Measurements from ENCODE around the gene HNRNPM. TPM values are rescaled to one million over a fixed set of nuclear protein-coding genes. Genes with fewer than 3 reads are reported as not detected.

HNRNPM gene
- polyA plus RNA-seq, 3 donors = 352 to 459 (median 415) TPM

DNA sequence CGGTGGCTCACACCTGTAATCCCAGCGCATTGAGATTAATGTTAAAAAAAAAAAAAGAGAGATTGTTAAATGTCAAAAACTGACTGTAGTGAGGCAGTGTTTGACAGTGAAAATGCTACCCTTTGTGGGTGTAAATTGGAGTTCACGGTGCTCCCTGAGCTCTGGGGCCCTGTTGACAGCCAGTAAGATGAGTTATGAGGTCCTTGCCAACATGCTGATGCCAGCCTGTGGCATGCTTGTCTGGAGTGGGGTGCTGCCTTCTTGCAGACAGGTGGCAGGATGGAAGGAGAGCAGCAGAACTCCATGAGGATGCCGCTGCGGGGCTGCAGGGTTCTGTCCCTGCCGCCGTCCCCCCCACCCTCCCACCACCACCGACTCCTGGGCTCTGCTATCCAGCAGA, 31.7 kb downstream of the HNRNPM start:
- no peak for DNase-seq (ENCODE audit: extremely low read depth in 1 of 11, low read depth in 9 of 11, low spot score in 4 of 11)

DNA sequence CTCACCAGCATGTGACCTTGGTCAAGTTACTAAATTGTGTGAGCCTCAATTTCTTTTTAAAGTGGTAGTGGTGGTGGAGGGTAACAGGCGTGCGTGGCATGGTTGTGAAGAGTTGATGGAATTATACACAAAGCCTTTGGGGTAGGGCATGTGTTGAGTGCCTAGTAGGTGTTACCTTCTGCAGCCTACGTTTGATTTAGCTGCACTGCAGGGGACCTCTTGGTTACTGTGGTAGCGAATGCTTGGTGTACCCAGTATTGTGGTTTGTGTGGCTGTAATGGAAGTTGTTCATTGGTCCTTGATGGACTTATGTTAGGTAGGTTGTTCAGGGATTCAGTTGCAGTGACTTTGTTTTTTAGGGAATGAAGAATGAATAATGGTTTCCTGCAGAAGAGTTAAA, 33.1 kb downstream of the HNRNPM start:
- DNase-seq (ENCODE audit: extremely low read depth in 1 of 11, low read depth in 9 of 11, low spot score in 4 of 11) = no peak

DNA sequence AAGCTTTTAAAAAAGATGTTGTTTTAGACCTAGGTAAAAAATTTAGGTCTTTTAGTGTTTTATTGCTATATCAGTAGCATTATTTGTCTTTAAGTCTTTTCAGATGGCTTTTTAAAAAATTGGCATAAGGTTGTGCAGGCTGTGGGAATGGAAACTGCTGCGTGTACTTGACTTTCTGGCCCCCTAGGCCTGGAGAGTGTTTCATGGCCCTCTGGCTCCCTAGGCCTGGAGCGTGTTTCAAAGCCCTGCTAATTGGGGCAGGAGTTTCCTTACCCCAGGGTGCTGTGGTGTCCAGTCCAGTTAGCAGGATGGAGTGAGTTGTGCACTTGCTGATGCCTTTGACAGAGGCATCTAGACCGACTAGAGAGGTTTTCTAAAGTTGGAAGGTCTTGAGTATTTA, 33.8 kb downstream of the HNRNPM start:
- DNase-seq (ENCODE audit: extremely low read depth in 1 of 11, low read depth in 9 of 11, low spot score in 4 of 11) = no peak

DNA sequence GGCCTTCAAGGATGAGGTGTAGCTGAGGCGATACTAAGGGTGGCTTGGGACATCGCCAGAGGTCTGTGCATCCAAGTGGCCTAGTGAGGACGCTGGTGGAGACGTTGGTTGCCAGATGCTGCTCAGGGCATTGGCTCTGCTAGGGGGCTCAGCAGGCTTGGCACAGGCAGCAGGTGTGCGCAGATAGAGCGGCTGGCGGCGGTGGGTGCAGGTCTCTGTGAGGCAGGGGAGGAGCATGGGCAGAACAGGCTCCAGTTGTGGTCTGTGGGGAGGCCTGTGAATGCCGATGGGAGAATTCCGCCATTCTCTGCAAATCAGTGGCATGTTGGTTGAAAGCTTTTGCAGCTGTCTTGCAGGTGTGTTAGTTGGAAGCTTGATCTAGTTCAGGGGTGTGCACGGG, 36.4 kb downstream of the HNRNPM start:
- DNase-seq (ENCODE audit: extremely low read depth in 1 of 11, low read depth in 9 of 11, low spot score in 4 of 11) = no peak

DNA sequence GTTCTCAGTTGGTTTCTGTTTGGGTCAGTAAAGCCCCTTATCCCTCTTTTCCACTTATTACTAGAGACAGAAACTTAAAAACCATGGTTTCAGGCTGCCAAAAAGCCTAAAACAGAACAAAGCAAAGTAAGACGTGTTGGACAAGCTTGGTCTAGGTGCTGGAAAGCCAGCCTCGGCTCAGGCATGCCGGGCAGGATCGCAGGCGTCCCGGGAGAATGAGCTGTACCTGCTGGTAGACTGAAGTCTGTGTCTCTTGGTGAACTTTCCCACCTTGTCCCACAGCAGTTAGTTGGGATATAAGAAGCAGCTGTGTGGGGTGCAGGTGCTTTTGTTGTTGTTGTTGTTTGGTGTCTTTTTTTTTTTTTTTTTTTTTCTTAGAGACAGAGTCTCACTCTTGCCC, 36.8 kb downstream of the HNRNPM start:
- no peak for DNase-seq (ENCODE audit: extremely low read depth in 1 of 11, low read depth in 9 of 11, low spot score in 4 of 11)

- no peak for DNase-seq (ENCODE audit: extremely low read depth in 1 of 11, low read depth in 9 of 11, low spot score in 4 of 11)
These were observed 37.9 kb downstream of the HNRNPM start for GRCh38 chr19:8482696-8483095.

GRCh38 chr19:8483165-8483564, 38.4 kb downstream of the HNRNPM start:
- no peak for DNase-seq (ENCODE audit: extremely low read depth in 1 of 11, low read depth in 9 of 11, low spot score in 4 of 11)

- DNase-seq (ENCODE audit: extremely low read depth in 1 of 11, low read depth in 9 of 11, low spot score in 4 of 11) = no peak
These were observed 39.6 kb downstream of the HNRNPM start for GRCh38 chr19:8484331-8484894.

DNA sequence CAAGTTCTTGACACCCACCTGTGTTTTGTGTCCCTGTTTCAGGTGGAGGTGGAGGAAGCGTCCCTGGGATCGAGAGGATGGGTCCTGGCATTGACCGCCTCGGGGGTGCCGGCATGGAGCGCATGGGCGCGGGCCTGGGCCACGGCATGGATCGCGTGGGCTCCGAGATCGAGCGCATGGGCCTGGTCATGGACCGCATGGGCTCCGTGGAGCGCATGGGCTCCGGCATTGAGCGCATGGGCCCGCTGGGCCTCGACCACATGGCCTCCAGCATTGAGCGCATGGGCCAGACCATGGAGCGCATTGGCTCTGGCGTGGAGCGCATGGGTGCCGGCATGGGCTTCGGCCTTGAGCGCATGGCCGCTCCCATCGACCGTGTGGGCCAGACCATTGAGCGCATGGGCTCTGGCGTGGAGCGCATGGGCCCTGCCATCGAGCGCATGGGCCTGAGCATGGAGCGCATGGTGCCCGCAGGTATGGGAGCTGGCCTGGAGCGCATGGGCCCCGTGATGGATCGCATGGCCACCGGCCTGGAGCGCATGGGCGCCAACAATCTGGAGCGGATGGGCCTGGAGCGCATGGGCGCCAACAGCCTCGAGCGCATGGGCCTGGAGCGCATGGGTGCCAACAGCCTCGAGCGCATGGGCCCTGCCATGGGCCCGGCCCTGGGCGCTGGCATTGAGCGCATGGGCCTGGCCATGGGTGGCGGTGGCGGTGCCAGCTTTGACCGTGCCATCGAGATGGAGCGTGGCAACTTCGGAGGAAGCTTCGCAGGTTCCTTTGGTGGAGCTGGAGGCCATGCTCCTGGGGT, 41.0 kb downstream of the HNRNPM start:
- no peak for DNase-seq (ENCODE audit: extremely low read depth in 1 of 11, low read depth in 9 of 11, low spot score in 4 of 11)

- DNase-seq (ENCODE audit: extremely low read depth in 1 of 11, low read depth in 9 of 11, low spot score in 4 of 11) = no peak
These were observed 41.9 kb downstream of the HNRNPM start for GRCh38 chr19:8486661-8487136.

GRCh38 chr19:8487137-8487851, 42.5 kb downstream of the HNRNPM start:
- DNase-seq (ENCODE audit: extremely low read depth in 1 of 11, low read depth in 9 of 11, low spot score in 4 of 11) = no peak

DNA sequence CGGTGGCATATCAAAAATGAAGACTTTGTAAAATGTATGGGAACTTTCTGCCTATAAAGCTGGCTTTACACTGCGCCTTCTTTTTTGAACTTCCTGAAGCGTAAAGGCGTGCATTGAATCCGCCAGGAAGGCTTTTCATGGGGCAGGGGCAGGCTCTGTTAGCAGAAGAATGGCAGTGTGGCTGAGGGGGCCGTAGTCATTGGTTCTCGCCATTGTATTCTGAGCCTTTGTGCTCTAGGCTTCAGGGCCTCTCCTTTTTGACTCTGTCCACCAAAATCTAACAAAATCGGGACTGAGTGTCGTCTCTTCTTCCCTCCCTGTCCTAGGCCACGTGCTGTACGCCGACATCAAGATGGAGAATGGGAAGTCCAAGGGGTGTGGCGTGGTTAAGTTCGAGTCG, 43.6 kb downstream of the HNRNPM start:
- DNase-seq (ENCODE audit: extremely low read depth in 1 of 11, low read depth in 9 of 11, low spot score in 4 of 11) = no peak

DNA sequence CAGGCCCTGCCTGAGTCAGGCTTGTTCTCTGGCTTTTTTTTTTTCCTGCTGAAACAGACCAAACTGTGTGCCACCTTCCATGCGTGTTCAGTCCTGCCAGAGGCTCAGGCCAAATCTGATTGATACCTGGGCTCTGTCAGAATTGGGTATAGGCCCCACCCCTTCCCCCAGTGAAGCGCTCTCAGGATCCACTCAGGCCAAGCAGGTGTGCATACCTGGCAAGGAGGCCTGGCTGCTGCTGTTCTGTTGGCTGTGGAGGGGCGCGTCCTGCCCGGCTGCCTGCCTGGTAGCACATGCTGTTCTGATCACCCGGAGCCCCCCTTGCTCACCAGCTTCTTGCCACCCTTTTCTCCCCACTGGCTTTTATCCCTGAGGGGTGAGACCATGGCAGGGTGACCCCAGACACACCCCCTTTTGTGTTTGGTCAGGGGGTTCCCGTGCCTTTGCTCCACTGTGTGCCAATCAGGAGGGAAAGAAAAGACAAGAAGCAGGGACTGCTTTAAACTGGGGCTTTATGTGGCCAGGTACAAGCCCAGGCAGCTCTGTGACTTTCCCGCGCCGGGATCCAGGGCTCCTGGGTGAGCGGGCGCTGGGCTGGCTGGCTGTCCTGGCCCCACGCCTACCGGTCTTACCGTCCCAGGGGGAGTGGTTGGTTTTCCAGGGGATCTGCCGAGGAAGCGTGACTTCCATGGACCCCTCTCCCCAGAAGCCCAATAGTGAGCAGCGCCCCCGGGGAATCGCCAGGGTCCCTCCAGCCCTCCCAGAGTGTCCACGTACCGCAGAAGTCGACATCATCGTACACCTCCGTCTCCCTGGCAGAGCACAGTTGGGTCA, 45.0 kb downstream of the HNRNPM start:
- DNase-seq (ENCODE audit: extremely low read depth in 1 of 11, low read depth in 9 of 11, low spot score in 4 of 11) = no peak

- DNase-seq (ENCODE audit: extremely low read depth in 1 of 11, low read depth in 9 of 11, low spot score in 4 of 11) = no peak
These were observed 45.6 kb downstream of the HNRNPM start for GRCh38 chr19:8490395-8490760.

DNA sequence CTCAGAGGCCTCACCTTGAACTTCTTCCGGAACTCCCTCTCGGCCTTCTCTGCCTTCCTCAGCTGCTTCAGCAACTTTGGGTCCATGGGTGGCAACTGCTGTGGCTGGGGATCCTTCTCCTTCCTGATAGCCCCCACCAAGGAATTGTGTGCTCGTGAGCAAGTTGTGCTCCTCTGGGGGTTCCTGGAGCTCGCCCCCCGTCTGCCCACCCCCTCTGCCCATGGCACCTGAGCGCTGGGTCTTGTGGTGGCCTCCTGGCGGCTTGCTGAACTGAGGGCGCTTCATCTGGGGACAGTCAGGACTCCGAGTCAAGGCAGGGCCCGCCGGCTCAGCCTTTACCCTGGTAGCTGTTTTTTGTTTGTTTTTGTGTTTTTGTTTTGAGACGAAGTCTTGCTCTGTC, 46.1 kb downstream of the HNRNPM start:
- DNase-seq (ENCODE audit: extremely low read depth in 1 of 11, low read depth in 9 of 11, low spot score in 4 of 11) = no peak

- DNase-seq (ENCODE audit: extremely low read depth in 1 of 11, low read depth in 9 of 11, low spot score in 4 of 11) = no peak
These were observed 46.8 kb downstream of the HNRNPM start for GRCh38 chr19:8491574-8491973.

- no peak for DNase-seq (ENCODE audit: extremely low read depth in 1 of 11, low read depth in 9 of 11, low spot score in 4 of 11)
These were observed 49.4 kb downstream of the HNRNPM start for GRCh38 chr19:8494158-8494557.

DNA sequence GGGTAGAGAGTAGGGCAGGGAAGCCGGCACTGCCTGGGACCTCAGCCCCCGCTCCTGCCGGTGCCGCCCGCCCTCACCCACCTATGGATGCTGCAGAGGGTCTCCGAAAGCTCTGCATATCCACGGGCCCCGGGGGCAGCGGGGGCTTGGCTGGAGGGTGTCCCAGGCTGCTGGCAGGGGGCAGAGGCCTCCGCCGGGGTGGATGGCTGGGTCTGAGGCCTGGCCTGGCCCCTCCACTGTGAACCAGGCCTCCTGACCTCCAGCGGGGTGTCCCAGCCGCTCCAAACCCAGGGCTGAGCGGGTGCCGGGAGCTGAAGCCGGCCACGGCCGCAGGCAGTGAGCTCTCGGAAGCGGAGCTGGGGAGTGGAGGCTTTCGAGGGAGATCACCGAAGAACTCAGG, 53.5 kb downstream of the HNRNPM start:
- no peak for DNase-seq (ENCODE audit: extremely low read depth in 1 of 11, low read depth in 9 of 11, low spot score in 4 of 11)

DNA sequence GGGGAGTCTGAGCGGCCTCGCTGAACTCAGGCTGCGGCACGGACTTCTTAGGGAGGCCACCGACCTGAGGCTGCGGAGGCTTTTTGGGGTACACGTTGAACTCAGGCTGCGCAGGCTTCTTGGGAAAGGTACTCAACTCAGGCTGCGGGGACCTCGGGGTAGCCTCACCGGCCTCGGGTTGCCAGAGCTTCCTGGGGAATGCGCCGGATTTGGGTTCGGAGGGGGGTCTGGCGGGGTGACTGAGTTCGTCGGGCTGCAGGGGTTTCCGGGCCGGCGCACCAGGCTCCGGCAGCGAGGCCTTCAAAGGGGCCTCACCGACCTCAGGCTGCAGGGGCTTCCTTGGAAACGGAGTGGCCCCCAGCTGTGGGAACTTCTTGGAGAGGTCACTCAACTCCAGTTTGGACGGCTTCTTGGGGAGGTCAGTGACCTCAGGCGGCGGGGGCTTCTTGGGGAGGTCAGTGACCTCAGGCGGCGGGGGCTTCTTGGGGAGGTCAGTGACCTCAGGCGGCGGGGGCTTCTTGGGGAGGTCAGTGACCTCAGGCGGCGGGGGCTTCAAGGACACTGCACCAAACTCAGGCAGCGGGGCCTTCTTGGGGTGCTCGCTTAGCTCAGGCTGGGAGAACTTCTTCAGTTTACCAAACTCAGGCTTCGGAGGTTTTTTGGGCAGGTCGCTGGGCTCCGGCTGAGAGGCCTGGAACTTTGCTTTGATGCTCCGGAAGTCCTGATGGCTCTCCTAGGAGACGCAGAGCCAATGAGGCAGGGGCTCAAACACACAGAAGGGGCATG, 54.5 kb downstream of the HNRNPM start:
- no peak for DNase-seq (ENCODE audit: extremely low read depth in 1 of 11, low read depth in 9 of 11, low spot score in 4 of 11)

Data from renal cortex interstitium (tissue), 11 donors.